Measurements from ENCODE around the gene MFF. TPM values are rescaled to one million over a fixed set of nuclear protein-coding genes. Genes with fewer than 3 reads are reported as not detected.

Gene MFF
- total and polyA plus RNA-seq, 10 of the 15 experiments (the other 5 are each of a cell fraction or from before 2014, with no cell fraction given), result 19.6 to 131 (median 106) TPM

- TF ChIP-seq ZBTB40 (IDR thresholded peaks at IDR 0.05; ENCODE audit: borderline replicate concordance) (peak; percentile 64), RELA (IDR thresholded peaks at IDR 0.05; ENCODE audit: borderline replicate concordance, partially characterized antibody) (peak; percentile 82), ZNF687 (IDR thresholded peaks at IDR 0.05) (peak; percentile 78; the same call in 1 of the 2 replicates), IRF4 (IDR thresholded peaks at IDR 0.05; ENCODE audit: low read depth, low read length) (peak; percentile 83), LARP7 (IDR thresholded peaks at IDR 0.05) (peak; percentile 89), IKZF1 (conservative IDR thresholded peaks at IDR 0.05) (peak; percentile 96), MEF2A (IDR thresholded peaks at IDR 0.05; ENCODE audit: insufficient read depth, low read depth, low read length) (0 out of 2 replicates have a peak, but pooled peaks have one; percentile 58), USF2 (IDR thresholded peaks at IDR 0.05; ENCODE audit: borderline replicate concordance, low read depth, low read length) (peak; percentile 93), BCL11A (IDR thresholded peaks at IDR 0.05; ENCODE audit: low read depth, low read length) (peak; percentile 37; the same call in 1 of the 2 replicates), ASH2L (IDR thresholded peaks at IDR 0.05; ENCODE audit: borderline replicate concordance, low read depth) (0 out of 2 replicates have a peak, but pooled peaks have one; percentile 14), ESRRA (IDR thresholded peaks at IDR 0.05; ENCODE audit: low read length) (no peak; the same call in 1 of the 2 replicates), ZNF207 (IDR thresholded peaks at IDR 0.05; ENCODE audit: borderline replicate concordance) (peak; percentile 64; the same call in 1 of the 2 replicates), YBX1 (IDR thresholded peaks at IDR 0.05) (no peak), CREM (IDR thresholded peaks at IDR 0.05; ENCODE audit: low read depth) (peak; percentile 90), STAT1 (conservative IDR thresholded peaks at IDR 0.05) (peak; percentile 92; the same call in 1 of the 2 replicates), CBX5 (IDR thresholded peaks at IDR 0.05; ENCODE audit: low read depth) (peak; percentile 86), RUNX3 (IDR thresholded peaks at IDR 0.05; ENCODE audit: low read length) (peak; percentile 99), ZSCAN29 (IDR thresholded peaks at IDR 0.05) (peak; percentile 53; the same call in 1 of the 2 replicates), YY1 (IDR thresholded peaks at IDR 0.05; ENCODE audit: low read depth, low read length) (peak; percentile 99), IKZF2 (IDR thresholded peaks at IDR 0.05) (peak; percentile 75 to 76), EED (IDR thresholded peaks at IDR 0.05; ENCODE audit: low read depth) (0 out of 2 replicates have a peak, but pooled peaks have one; percentile 27), BHLHE40 (IDR thresholded peaks at IDR 0.05; ENCODE audit: borderline replicate concordance in 1 of 2, low read depth in 2 of 2, low read length in 1 of 2) (peak; percentile 79 to 92)
Observed at GRCh38 chr2:227324995-227325838, at the start of gene MFF (continued).
